GM18505 (cell line): ENCODE results near the gene MED7.

Experiments used
- ATAC-seq: cut with Tn5 transposase; IDR thresholded peaks from one replicate; pipeline ENCODE4 v1.9.1; 2021; ENCODE audit not compliant: unreplicated experiment
- POLR2A ChIP-seq: IDR thresholded peaks from 4 replicates; pipeline ENCODE4 v1.6.1; 2011; ENCODE audit warnings: borderline replicate concordance; ENCODE audit not compliant: insufficient read depth, insufficient read length; ENCODE audit errors: extremely low read depth

MED7 gene

DNA sequence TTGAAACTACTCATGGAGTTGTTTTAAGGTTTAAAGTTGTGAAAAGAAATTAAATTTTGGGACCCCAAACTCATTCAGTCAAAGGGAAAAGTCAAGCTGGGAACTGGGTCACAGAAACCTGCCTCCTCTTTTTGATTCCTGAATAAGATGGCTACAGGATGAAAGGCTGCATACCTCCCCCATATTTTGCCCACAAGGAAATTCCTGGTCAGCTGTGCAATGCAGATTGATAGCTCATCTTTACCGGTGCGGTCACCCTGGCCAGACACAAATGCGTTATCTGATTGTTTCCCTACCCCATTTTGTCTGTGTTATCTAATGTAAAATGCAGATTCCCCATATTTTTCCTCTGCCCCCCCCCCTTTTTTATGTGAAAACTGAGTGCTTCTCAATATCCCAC is 35.2 kb downstream of the MED7 start:
- no peak for TF ChIP-seq POLR2A
- ATAC-seq, result no peak

DNA sequence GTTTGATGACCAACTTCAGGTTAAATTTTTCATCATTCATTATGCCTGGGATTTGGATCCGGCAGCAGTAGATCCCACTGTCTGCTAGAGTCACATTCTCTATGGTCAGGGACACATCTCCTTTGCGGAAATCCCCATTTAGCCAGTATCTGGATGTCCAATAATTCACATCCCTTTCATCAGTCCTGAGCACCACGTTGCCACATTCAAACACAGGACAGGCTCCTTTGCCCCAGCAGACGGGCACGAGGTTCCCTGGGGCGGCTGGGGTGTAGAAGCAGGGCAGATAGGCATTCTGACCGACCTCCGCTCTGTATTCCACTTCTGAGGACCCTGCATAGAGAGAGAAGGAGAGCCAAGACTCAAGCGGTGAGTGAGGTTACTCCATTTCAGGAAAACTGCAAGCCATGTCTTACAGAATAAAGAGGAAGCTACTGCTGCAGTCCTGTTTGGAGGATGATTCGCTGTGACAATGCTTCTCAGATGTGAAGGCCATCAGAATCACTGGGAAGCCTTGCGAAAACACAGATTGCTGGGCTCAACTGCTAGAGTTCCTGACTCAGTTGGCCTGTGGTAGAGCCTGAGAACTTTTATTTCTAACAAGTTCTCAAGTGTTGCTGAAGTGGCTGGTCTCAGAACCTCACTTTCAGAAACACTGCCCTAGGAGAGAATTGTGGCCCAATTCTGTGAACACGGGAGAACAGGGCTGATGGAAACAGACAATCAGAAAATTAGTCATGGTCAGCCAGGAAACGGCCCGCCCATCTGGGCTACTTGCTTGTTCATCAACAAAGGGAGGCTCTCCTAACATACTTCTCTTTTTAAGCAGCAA is 35.8 kb downstream of the MED7 start:
- no peak for TF ChIP-seq POLR2A

DNA sequence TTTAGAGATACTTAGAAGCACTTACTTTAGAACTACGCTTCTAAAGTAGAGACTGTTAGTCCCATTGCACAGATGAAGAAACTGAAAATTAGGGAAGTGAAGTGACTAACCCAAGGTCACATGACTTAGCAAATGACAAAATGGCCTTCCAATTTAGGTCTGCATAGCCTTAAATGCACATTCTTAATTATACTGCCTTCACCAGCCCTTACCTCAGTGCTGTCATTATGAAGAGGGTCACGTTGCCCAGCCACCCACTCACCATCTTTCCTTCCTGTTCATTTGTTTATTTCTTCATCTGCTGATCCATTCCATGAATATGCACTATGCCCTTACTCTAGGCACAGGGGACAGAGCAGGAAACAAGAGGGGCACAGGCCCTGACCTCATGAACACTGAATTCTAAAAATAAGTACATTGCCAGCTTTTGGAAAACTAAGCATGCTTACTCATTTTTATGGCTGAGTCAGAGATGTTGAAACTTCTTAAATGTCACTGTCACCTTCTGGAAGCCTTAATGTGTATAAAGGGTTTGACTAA is 42.5 kb downstream of the MED7 start:
- no peak for TF ChIP-seq POLR2A
- ATAC-seq, result no peak

More for the DNA sequence above, 35.8 kb downstream of the MED7 start:
- ATAC-seq, result no peak

DNA sequence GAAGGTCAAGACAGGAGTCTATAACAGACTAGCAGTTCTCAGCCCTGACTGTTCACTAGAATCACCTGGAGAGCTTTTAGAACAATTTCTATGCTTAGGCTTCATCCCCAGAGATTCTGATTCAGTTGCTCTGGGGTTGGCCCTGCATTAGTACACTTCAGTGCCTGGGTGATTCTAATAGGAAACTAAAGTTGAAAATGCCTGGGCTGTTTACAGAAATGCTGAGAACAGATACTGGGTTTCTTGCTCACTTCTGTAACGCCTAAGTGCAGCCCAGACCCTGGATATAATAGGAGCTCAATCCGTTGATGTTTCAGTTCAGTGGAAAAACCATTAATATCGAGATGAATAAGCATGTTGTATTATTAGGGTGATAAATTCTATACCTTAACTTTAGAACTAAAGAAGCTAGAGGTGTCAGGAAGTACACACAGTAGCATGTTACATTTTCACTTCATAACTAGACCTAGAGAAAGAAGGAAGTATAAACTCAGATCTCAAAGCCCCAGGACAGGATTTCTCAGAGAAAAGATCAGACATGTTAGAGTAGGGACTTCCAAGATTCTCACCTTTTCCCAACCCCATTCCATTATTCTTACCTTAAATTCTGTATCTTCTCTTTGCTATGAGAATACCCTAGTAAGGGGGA is 54.2 kb downstream of the MED7 start:
- ATAC-seq, result peak; percentile 80
- TF ChIP-seq POLR2A, result no peak
